ENCODE results near the gene UBE2E3.
"Not testable (repeated sequence)": the region's sequence is repeated elsewhere in the genome, so short reads cannot be mapped to it uniquely, and the experiment has no call there.

The UBE2E3 gene

GRCh38 chr2:181036848-181037603, 56.6 kb downstream of the UBE2E3 start:
- no peak for DNase-seq

GRCh38 chr2:181037922-181038321, 57.5 kb downstream of the UBE2E3 start:
- DNase-seq: no peak

- DNase-seq: no peak
Observed at GRCh38 chr2:181038796-181039195, 58.4 kb downstream of the UBE2E3 start.

- not testable (repeated sequence) for DNase-seq
Observed at GRCh38 chr2:181040839-181041238, 60.4 kb downstream of the UBE2E3 start.

- no peak for DNase-seq
Observed at GRCh38 chr2:181041661-181042060, 61.3 kb downstream of the UBE2E3 start.

- DNase-seq: no peak
Observed at GRCh38 chr2:181042706-181043105, 62.3 kb downstream of the UBE2E3 start.

- DNase-seq: no peak
Observed at GRCh38 chr2:181046833-181047232, 66.4 kb downstream of the UBE2E3 start.

GRCh38 chr2:181047829-181048228, 67.4 kb downstream of the UBE2E3 start:
- DNase-seq: no peak

- DNase-seq: no peak
Observed at GRCh38 chr2:181051861-181052522, 71.6 kb downstream of the UBE2E3 start.

- no peak for DNase-seq
Observed at GRCh38 chr2:181052523-181052891, 72.1 kb downstream of the UBE2E3 start.

GRCh38 chr2:181054256-181054655, 73.9 kb downstream of the UBE2E3 start:
- DNase-seq: no peak

GRCh38 chr2:181054843-181055242, 74.4 kb downstream of the UBE2E3 start:
- no peak for DNase-seq

- no peak for DNase-seq
Observed at GRCh38 chr2:181058378-181059269, 78.2 kb downstream of the UBE2E3 start.

GRCh38 chr2:181063696-181064095, 83.3 kb downstream of the UBE2E3 start:
- no peak for DNase-seq

- no peak for DNase-seq
Observed at GRCh38 chr2:181065458-181065857, 85.1 kb downstream of the UBE2E3 start.

GRCh38 chr2:181066333-181066732, 85.9 kb downstream of the UBE2E3 start:
- no peak for DNase-seq

GRCh38 chr2:181070119-181070835, 89.9 kb downstream of the UBE2E3 start:
- DNase-seq: no peak

- no peak for DNase-seq
Observed at GRCh38 chr2:181070836-181071200, 90.4 kb downstream of the UBE2E3 start.

GRCh38 chr2:181072486-181073235, 92.3 kb downstream of the UBE2E3 start:
- no peak for DNase-seq

GRCh38 chr2:181073896-181074295, 93.5 kb downstream of the UBE2E3 start:
- DNase-seq: no peak

- DNase-seq: no peak
Observed at GRCh38 chr2:181074457-181074856, 94.1 kb downstream of the UBE2E3 start.

GRCh38 chr2:181076658-181077057, 96.3 kb downstream of the UBE2E3 start:
- no peak for DNase-seq

Measured in NCI-H187 treated with DMSO at 0.1 percent for 48 hours (cell line).